RKO (cell line): Measurements from ENCODE around the gene SOWAHB.
"Not testable (repeated sequence)": the region's sequence is repeated elsewhere in the genome, so short reads cannot be mapped to it uniquely, and the experiment has no call there.

ENCODE experiments used
- DNase-seq: peaks from one replicate; pipeline ENCODE4 v3.0.0-alpha.2; 2016; ENCODE audit warnings: low spot score

The SOWAHB gene

GRCh38 chr4:76894537-76895255, 3.2 kb downstream of the SOWAHB start:
- no peak for DNase-seq

- no peak for DNase-seq
Observed at GRCh38 chr4:76892601-76893000, 5.3 kb downstream of the SOWAHB start.

- no peak for DNase-seq
Observed at GRCh38 chr4:76892001-76892400, 5.9 kb downstream of the SOWAHB start.

GRCh38 chr4:76886848-76887441, 11.0 kb downstream of the SOWAHB start:
- DNase-seq, result no peak

- no peak for DNase-seq
Observed at GRCh38 chr4:76886214-76886613, 11.7 kb downstream of the SOWAHB start.

GRCh38 chr4:76883147-76883546, 14.8 kb downstream of the SOWAHB start:
- DNase-seq, result peak; percentile 5

- DNase-seq, result no peak
Observed at GRCh38 chr4:76882630-76883029, 15.3 kb downstream of the SOWAHB start.

GRCh38 chr4:76881375-76881774, 16.6 kb downstream of the SOWAHB start:
- no peak for DNase-seq

GRCh38 chr4:76879731-76880364, 18.1 kb downstream of the SOWAHB start:
- no peak for DNase-seq

- DNase-seq, result not testable (repeated sequence)
Observed at GRCh38 chr4:76878641-76879165, 19.2 kb downstream of the SOWAHB start.

GRCh38 chr4:76874176-76874575, 23.8 kb downstream of the SOWAHB start:
- no peak for DNase-seq

GRCh38 chr4:76873495-76873894, 24.4 kb downstream of the SOWAHB start:
- DNase-seq, result no peak

- no peak for DNase-seq
Observed at GRCh38 chr4:76872556-76872955, 25.4 kb downstream of the SOWAHB start.

- not testable (repeated sequence) for DNase-seq
Observed at GRCh38 chr4:76868780-76869179, 29.2 kb downstream of the SOWAHB start.

- no peak for DNase-seq
Observed at GRCh38 chr4:76867880-76868655, 29.9 kb downstream of the SOWAHB start.

GRCh38 chr4:76867377-76867776, 30.6 kb downstream of the SOWAHB start:
- DNase-seq, result no peak

- DNase-seq, result no peak
Observed at GRCh38 chr4:76866641-76867040, 31.3 kb downstream of the SOWAHB start.

GRCh38 chr4:76858319-76858718, 39.6 kb downstream of the SOWAHB start:
- DNase-seq, result no peak

- no peak for DNase-seq
Observed at GRCh38 chr4:76857074-76857409, 40.9 kb downstream of the SOWAHB start.

- no peak for DNase-seq
Observed at GRCh38 chr4:76856243-76857073, 41.5 kb downstream of the SOWAHB start.

GRCh38 chr4:76854858-76855257, 43.1 kb downstream of the SOWAHB start:
- DNase-seq, result no peak

GRCh38 chr4:76851375-76851774, 46.6 kb downstream of the SOWAHB start:
- DNase-seq, result no peak
